22Rv1 (cell line): ENCODE data around the gene RSPH1.

Experiments used
- ZFX ChIP-seq: fragments of 450-650 bp; IDR thresholded peaks from 2 replicates; pipeline ENCODE4 v1.6.1; 2017; ENCODE audit warnings: antibody characterized with exemption, borderline replicate concordance
- TF ChIP-seq, protein P1 (sequence below): fragments of 450-650 bp; IDR thresholded peaks from 2 replicates; pipeline ENCODE4 v1.5.1; 2017; ENCODE audit warnings: mild to moderate bottlenecking

DNA sequence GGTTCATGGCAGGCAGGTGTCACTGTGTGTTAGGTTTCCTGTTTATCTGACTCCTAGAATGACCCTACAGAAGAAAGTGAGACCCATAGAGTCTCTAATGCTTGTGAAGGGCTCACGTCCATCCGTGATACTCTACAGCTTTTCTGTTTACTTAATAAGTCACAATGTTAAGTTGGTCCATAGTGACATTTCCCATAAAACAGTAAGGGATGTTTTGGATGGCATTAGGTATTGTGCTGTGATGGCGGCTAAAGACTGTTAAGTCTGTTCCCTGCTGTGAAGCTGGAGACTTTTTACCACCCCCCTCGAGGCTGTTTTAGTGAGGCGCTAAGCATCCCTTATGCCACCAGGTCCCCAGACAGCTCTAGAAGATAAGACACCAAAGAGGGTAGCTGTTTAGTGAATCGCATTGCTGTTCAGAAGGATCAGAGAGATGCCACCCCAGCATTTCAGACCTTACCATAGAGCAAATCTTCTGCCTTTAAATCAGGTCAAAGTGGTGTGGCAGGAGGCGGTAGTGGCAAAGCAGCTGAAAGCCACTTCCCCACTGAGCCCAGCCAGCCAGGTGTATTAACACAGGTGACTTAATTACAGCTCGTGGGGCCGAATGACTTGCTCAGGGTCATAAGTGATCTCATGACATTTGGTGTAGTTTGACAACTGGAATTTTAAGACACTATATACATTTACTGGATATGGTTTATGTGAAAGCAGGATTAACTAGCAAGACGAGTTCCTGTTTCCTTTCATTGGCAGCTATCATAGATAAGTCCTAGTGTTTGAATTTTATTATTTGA, 42.7 kb upstream of the RSPH1 start:
- TF ChIP-seq, protein P1, sequence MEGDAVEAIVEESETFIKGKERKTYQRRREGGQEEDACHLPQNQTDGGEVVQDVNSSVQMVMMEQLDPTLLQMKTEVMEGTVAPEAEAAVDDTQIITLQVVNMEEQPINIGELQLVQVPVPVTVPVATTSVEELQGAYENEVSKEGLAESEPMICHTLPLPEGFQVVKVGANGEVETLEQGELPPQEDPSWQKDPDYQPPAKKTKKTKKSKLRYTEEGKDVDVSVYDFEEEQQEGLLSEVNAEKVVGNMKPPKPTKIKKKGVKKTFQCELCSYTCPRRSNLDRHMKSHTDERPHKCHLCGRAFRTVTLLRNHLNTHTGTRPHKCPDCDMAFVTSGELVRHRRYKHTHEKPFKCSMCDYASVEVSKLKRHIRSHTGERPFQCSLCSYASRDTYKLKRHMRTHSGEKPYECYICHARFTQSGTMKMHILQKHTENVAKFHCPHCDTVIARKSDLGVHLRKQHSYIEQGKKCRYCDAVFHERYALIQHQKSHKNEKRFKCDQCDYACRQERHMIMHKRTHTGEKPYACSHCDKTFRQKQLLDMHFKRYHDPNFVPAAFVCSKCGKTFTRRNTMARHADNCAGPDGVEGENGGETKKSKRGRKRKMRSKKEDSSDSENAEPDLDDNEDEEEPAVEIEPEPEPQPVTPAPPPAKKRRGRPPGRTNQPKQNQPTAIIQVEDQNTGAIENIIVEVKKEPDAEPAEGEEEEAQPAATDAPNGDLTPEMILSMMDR = no peak
- no peak for TF ChIP-seq ZFX
